ENCODE measurements around the gene PHF23.
A peak's percentile ranks its signal among the peaks of the same experiment; 100 is the strongest.

Gene PHF23

DNA sequence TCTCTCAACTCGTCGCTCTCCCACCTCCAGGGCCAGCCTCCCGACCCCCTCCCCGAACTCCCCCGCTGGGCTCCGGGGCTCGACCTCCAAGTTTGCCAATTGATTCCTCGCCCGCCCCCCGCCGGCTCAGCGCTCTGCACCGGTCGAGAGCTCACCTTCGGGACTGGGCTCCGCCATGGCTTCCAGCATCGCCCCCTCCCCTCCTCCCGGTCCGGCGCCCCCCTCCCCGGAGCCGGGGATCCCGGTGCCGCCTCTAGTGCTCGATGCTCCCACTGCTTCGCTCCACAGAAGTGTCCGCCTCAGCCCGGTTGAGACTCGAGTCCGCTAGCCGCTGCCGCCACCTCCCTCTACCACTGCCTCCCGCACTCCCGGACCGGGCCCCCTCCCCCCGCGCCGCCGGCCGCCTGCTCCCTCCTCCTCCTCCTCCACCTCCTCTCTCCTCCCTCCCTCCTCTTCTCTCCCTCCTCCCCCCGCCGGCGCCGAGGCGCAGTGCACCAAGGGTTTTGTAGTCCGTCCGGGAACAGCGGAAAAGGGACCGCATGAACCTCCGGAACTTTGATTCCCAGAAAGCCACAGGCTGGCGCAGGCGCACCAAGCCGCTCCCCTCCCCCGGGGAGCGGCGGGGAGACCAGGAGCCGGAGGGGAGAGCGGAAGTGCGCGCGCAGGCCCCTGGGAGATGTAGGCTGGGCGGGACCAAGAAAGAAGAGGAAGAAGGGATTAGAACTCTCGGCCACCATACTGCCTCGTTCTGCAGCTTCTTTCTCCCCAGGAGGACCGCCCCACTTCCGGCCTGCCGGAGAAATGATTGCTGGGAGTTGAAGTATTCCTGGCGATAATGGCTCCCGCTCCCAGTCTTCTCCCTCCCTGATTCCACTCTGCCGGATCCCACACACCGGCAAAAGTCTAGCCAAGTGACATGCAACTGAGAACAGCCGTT, at the start of gene PHF23:
TSS of gene PHF23 (minus strand) at position 367 of the 937 bp plus-strand sequence. CDS start at position 189, 178 bp downstream.
- peak; percentile 95 for DNase-seq

DNA sequence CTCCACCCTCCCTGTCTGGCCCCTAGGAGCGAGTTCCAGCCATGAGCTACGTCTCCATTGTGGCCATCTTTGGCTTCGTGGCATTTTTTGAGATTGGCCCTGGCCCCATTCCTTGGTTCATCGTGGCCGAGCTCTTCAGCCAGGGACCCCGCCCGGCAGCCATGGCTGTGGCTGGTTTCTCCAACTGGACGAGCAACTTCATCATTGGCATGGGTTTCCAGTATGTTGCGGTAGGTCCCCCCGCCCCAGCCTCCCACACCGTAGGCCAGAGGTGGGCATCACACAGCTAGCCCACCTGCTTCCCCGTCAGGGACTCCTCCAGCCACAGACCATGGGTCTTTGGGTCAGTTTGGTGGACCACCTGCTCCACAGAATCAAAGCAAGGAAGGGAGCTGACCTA, 46.4 kb upstream of the PHF23 start:
- DNase-seq, result no peak

DNA sequence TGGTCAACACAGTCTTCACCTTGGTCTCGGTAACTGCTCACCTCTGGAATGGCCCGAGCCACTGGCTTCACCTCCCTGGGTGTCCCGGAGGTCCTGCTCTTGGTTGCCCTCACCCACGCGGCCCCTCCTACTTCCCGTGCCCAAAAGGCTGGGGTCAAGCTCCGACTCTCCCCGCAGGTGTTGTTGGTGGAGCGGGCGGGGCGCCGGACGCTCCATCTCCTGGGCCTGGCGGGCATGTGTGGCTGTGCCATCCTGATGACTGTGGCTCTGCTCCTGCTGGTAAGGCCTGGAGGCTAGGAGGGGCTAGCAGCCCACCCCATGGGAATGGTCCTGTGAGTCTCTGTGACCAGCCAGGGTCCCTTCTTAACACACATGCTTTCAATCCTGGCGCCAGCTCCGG, 45.7 kb upstream of the PHF23 start:
- no peak for DNase-seq

DNA sequence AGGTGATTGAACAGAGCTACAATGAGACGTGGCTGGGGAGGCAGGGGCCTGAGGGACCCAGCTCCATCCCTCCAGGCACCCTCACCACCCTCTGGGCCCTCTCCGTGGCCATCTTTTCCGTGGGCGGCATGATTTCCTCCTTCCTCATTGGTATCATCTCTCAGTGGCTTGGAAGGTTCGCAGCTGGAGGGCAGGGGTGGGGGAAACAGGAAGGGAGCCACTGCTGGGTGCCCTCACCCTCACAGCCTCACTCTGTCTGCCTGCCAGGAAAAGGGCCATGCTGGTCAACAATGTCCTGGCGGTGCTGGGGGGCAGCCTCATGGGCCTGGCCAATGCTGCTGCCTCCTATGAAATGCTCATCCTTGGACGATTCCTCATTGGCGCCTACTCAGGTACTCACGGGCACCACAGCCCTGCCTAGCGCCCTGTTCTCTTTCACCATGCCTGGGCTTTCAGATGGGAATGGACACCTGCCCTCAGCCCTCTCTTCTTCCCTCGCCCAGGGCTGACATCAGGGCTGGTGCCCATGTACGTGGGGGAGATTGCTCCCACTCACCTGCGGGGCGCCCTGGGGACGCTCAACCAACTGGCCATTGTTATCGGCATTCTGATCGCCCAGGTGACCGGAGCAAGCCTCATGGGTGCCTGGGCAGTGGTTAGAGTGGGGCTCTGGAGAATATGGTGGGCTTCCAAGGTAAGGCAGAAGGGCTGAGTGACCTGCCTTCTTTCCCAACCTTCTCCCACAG, 44.4 kb upstream of the PHF23 start:
- DNase-seq, result no peak

GRCh38 chr17:7282752-7283321, 43.6 kb upstream of the PHF23 start:
- DNase-seq, result no peak

GRCh38 chr17:7281953-7282751, 42.9 kb upstream of the PHF23 start:
- DNase-seq, result peak; percentile 31

- peak; percentile 82 for DNase-seq
Observed at GRCh38 chr17:7281074-7281952, 42.1 kb upstream of the PHF23 start, which contains the start of gene SLC2A4. Gene SLC2A4 (plus strand): TSS chr17:7281718. CDS start chr17:7281935, 217 bp downstream.

GRCh38 chr17:7280519-7281073, 41.3 kb upstream of the PHF23 start:
- DNase-seq, result peak; percentile 89

DNA sequence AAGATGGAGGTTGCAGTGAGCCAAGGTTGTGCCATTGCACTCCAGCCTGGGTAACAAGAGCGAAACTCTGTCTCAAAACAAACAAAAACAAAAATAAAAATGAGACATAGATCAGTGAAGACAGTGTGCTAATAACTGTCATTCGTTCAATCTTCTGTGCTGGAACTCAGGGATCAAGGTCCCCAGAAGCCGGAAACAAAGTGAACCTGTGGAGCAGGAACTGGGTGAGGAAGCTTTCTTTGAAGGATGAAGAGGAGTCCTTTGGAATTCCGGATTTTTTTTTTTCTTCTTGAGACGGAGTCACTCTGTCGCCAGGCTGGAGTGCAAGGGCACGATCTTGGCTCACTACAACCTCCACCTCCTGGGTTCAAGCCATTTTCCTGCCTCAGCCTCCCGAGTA, 40.2 kb upstream of the PHF23 start:
- no peak for DNase-seq

DNA sequence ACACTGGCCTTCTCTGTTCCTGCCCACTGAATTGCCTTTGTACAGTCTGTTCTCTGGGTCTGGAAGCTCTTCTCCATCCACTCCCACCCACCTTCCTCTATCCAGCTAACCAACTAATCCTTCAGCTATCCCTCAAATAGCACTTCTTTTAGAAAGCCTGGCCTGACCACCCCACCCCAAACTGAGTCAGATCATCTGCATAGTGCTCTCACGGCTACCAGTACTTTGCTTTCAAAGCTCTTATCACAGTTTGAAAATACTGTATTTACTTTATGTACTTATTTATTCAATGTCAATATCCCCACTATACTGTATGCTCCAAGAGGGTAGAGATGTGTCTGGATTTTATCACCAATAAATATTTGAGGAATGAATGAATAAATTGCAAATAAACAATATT, 27.5 kb upstream of the PHF23 start:
- no peak for DNase-seq

DNA sequence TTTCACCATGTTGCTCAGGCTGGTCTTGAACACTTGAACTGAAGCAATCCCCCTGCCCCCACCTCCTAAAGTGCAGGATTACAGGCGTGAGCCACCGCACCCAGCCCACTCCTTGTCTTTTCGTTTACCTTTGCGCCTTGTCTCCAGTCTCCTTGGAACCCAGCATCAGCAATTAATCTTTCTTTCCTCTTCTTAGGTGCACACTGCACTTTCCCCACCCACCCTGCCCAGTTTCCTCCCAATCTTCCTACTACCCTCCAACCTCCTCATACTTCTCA, 24.5 kb upstream of the PHF23 start:
- no peak for DNase-seq

- peak; percentile 35 for DNase-seq
Observed at GRCh38 chr17:7262935-7263800, 23.9 kb upstream of the PHF23 start.

GRCh38 chr17:7262192-7262934, 23.1 kb upstream of the PHF23 start, which contains the start of gene CLDN7:
Gene CLDN7 (minus strand): TSS chr17:7262478. CDS start chr17:7262043, 435 bp downstream.
- peak; percentile 32 for DNase-seq

DNA sequence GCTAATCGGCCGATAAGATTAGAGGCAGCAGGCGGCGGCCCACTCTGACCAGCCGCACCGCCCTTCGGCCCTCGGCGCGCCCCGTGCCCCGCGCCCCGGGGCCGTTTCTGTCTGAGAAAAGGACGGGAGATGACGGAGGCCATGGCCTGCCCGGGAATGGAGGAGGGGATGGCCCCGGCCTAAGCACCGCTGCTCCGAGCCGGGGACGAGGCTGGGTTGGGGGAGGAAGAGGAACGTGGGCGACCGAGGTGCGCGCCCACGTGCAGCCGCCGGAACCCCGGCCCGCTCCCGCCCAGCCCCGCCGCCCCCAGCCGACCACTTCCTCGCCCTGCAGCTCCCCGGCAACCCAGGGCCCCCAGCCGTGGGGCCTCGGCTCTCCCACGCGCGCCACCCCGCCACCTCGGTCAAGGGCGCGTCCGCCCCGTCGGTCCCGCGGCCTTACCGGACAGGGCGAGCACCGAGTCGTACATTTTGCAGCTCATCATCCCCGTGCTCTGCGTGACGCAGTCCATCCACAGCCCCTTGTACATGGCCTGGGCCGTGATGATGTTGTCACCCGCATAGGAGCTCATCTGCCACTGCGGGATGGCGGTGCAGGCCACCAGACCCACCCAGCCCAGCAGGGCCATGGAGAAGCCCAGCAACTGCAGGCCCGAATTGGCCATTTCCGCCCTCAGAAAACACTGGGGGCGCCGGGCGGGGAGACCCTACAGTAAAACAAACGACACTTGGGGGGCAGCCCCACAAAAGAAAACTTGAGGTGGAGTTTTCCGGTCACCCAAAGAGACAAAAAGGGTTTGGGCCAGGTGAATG, 22.3 kb upstream of the PHF23 start:
- DNase-seq, result peak; percentile 52

- no peak for DNase-seq
Observed at GRCh38 chr17:7260651-7261378, 21.6 kb upstream of the PHF23 start.

GRCh38 chr17:7260151-7260550, 20.9 kb upstream of the PHF23 start:
- DNase-seq, result no peak

DNA sequence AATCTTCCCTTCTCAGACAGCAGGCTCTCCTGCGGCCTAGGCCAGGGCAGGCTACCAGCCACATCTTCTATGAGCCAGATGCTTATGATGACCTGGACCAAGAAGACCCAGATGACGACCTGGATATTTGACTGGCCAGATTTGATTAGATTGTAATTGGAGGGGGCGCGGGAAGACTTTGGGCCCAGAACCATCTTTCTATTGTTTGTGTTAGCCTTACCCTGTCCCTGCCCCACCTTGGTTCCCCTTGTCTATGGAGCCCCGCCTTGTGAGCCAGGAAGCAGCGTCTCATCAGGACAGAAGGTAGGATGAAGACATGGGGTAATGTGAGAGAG, 20.3 kb upstream of the PHF23 start:
- no peak for DNase-seq

All from activated T-cell treated with anti-CD3 and anti-CD28 coated beads, Interleukin-2, amount 50 U/mL, for 1 hour (primary cell).